ENCODE results near the gene FBLN1. TPM values are rescaled to one million over a fixed set of nuclear protein-coding genes. Genes with fewer than 3 reads are reported as not detected.
"Not testable (repeated sequence)": the region's sequence is repeated elsewhere in the genome, so short reads cannot be mapped to it uniquely, and the experiment has no call there.

Gene FBLN1
- total RNA-seq, 2 donors from 2014 or later, result 226 to 305 TPM

- Mint-ChIP-seq H3K27ac (no peak overlapping the region), H3K4me3 (no peak overlapping the region), H3K9me3 (peaks cover 16% of the 10 kb centered on the region), H3K4me1 (peaks cover 2% of the 10 kb centered on the region), H3K36me3 (ENCODE audit: low read depth) (no peaks in the 10 kb centered on the region), H3K27me3 (ENCODE audit: insufficient read depth) (no peaks in the 10 kb centered on the region)
- H3K36me3 ChIP-seq (ENCODE audit: control insufficient read depth, insufficient read depth, low read length), result no peaks in the 10 kb centered on the region
- H3K4me3 ChIP-seq (ENCODE audit: low read length), result no peak overlapping the region
- no peak overlapping the region for H3K27ac ChIP-seq (ENCODE audit: low read depth, low read length)
- H3K27me3 ChIP-seq (ENCODE audit: control insufficient read depth, insufficient read depth, low read length, poor library complexity, severe bottlenecking), result no peaks in the 10 kb centered on the region
- H3K9me3 ChIP-seq (ENCODE audit: control insufficient read depth, low read length), result peaks cover 7% of the 10 kb centered on the region
- no peaks in the 10 kb centered on the region for H3K4me1 ChIP-seq (ENCODE audit: control insufficient read depth, insufficient read depth, low read length)
- TF ChIP-seq, protein P1, sequence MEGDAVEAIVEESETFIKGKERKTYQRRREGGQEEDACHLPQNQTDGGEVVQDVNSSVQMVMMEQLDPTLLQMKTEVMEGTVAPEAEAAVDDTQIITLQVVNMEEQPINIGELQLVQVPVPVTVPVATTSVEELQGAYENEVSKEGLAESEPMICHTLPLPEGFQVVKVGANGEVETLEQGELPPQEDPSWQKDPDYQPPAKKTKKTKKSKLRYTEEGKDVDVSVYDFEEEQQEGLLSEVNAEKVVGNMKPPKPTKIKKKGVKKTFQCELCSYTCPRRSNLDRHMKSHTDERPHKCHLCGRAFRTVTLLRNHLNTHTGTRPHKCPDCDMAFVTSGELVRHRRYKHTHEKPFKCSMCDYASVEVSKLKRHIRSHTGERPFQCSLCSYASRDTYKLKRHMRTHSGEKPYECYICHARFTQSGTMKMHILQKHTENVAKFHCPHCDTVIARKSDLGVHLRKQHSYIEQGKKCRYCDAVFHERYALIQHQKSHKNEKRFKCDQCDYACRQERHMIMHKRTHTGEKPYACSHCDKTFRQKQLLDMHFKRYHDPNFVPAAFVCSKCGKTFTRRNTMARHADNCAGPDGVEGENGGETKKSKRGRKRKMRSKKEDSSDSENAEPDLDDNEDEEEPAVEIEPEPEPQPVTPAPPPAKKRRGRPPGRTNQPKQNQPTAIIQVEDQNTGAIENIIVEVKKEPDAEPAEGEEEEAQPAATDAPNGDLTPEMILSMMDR (conservative IDR thresholded peaks at IDR 0.05), result no peak
- WGBS, 2 experiments (ENCODE audit: insufficient coverage in 1 of 2, insufficient read length in 1 of 2), result 86 to 95% methylated on average over 4 to 7 of the region's 8 CpGs
- DNase-seq, result no peak
- no peak overlapping the region for H3K9ac ChIP-seq (ENCODE audit: extremely low read depth, low read length, poor library complexity, severe bottlenecking)
Observed at GRCh38 chr22:45617948-45618347, 115.3 kb downstream of the FBLN1 start.

DNA sequence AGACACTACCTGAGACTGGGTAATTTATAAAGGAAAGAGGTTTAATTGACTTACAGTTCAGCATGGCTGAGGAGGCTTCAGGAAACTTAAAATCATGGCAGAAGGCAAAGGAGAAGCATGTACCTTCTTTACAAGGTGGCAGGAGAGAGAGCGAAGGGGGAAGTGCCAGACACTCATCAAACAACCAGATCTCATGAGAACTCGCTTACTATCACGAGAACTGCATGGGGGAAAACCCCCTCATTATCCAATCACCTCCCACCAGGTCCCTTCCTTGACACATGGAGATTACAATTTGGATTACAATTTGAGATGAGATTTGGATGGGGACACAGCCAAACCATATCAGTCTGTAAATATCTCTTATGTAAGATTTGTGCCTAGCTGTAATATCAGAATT lies 118.0 kb downstream of the FBLN1 start:
- Histone ChIP-seq H3K27me3 (ENCODE audit: control insufficient read depth, insufficient read depth, low read length, poor library complexity, severe bottlenecking) (no peaks in the 10 kb centered on the region), H3K27ac (ENCODE audit: low read depth, low read length) (no peak overlapping the region), H3K36me3 (ENCODE audit: control insufficient read depth, insufficient read depth, low read length) (no peaks in the 10 kb centered on the region), H3K9me3 (ENCODE audit: control insufficient read depth, low read length) (peaks cover 7% of the 10 kb centered on the region), H3K4me1 (ENCODE audit: control insufficient read depth, insufficient read depth, low read length) (no peaks in the 10 kb centered on the region), H3K4me3 (ENCODE audit: low read length) (no peak overlapping the region), H3K9ac (ENCODE audit: extremely low read depth, low read length, poor library complexity, severe bottlenecking) (no peak overlapping the region)
- DNase-seq, result peak; percentile 22
- Mint-ChIP-seq H3K4me3 (no peak overlapping the region), H3K27me3 (ENCODE audit: insufficient read depth) (peaks cover 12% of the 10 kb centered on the region), H3K36me3 (ENCODE audit: low read depth) (no peaks in the 10 kb centered on the region), H3K9me3 (peaks cover 20% of the 10 kb centered on the region), H3K27ac (no peak overlapping the region), H3K4me1 (peaks cover 2% of the 10 kb centered on the region)
- TF ChIP-seq, protein P1 (conservative IDR thresholded peaks at IDR 0.05), result no peak
- WGBS, 2 experiments (ENCODE audit: insufficient coverage in 1 of 2, insufficient read length in 1 of 2), result 70% methylated on average over 3 of the region's 3 CpGs; no CpG with 5 or more reads in 1 of the 2 experiments

DNA sequence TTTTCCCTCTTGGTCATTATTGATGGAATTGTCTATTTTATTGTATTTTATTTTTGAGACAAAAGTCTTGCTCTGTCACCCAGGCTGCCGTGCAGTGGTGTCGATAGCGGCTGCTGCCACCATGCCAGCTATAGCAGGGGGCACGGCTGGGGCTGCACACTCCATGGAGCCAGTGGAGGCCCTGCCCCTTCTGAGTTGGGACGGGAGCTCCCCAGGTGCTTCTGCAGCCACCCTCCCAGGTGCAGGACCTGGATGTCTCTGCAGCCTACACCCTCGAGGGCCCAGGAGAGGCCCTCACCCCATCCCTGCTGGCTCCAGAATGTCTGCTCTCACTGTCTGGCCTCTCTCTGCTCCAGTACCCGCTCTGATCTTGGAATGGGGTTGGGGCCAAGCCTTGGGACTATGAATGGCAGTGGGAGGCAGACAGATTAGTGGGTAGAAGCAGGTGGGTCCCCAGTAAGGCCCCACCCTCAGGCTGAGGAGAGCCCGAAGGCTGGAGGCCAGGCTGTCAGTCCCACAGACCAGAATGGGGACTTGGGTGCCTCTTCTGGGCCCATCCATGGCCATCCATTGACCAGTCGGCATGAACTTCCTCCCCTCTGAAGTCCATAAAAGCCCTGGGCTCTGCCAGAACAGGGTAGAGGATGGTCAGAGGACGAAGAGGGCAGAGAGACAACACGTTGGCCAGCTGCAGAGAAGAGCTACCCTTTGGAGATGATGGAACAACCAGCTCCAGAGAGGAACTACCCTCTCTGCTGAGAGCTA lies 119.3 kb downstream of the FBLN1 start:
- TF ChIP-seq, protein P1 (conservative IDR thresholded peaks at IDR 0.05), result no peak
- peaks cover 7% of the 10 kb centered on the region for H3K9me3 ChIP-seq (ENCODE audit: control insufficient read depth, low read length)
- Mint-ChIP-seq H3K27me3 (ENCODE audit: insufficient read depth) (peaks cover 21% of the 10 kb centered on the region), H3K4me1 (peaks cover 2% of the 10 kb centered on the region), H3K36me3 (ENCODE audit: low read depth) (no peaks in the 10 kb centered on the region), H3K4me3 (no peak overlapping the region), H3K27ac (no peak overlapping the region), H3K9me3 (peaks cover 20% of the 10 kb centered on the region)
- no peak overlapping the region for H3K9ac ChIP-seq (ENCODE audit: extremely low read depth, low read length, poor library complexity, severe bottlenecking)
- no peaks in the 10 kb centered on the region for H3K27me3 ChIP-seq (ENCODE audit: control insufficient read depth, insufficient read depth, low read length, poor library complexity, severe bottlenecking)
- H3K36me3 ChIP-seq (ENCODE audit: control insufficient read depth, insufficient read depth, low read length), result no peaks in the 10 kb centered on the region
- H3K4me1 ChIP-seq (ENCODE audit: control insufficient read depth, insufficient read depth, low read length), result no peaks in the 10 kb centered on the region
- DNase-seq, result no peak
- no peak overlapping the region for H3K4me3 ChIP-seq (ENCODE audit: low read length)
- no peak overlapping the region for H3K27ac ChIP-seq (ENCODE audit: low read depth, low read length)
- WGBS, 2 experiments (ENCODE audit: insufficient coverage in 1 of 2, insufficient read length in 1 of 2), result 87 to 91% methylated on average over 4 to 11 of the region's 11 CpGs

GRCh38 chr22:45623464-45624145 lies 120.9 kb downstream of the FBLN1 start:
- peaks cover 22% of the 10 kb centered on the region for H3K27me3 Mint-ChIP-seq (ENCODE audit: insufficient read depth)

More at GRCh38 chr22:45623464-45624145, 120.9 kb downstream of the FBLN1 start:
- H3K9me3 Mint-ChIP-seq, result peaks cover 18% of the 10 kb centered on the region
- H3K36me3 Mint-ChIP-seq (ENCODE audit: low read depth); H3K4me1 ChIP-seq (ENCODE audit: control insufficient read depth, insufficient read depth, low read length); DNase-seq; H3K27ac ChIP-seq (ENCODE audit: low read depth, low read length); H3K4me3 ChIP-seq (ENCODE audit: low read length); H3K9me3 ChIP-seq (ENCODE audit: control insufficient read depth, low read length); H3K9ac ChIP-seq (ENCODE audit: extremely low read depth, low read length, poor library complexity, severe bottlenecking); H3K36me3 ChIP-seq (ENCODE audit: control insufficient read depth, insufficient read depth, low read length); H3K27ac Mint-ChIP-seq; H3K4me1 Mint-ChIP-seq; H3K4me3 Mint-ChIP-seq; H3K27me3 ChIP-seq (ENCODE audit: control insufficient read depth, insufficient read depth, low read length, poor library complexity, severe bottlenecking): not testable (repeated sequence)
- WGBS, 2 experiments (ENCODE audit: insufficient coverage in 1 of 2, insufficient read length in 1 of 2), result 90% methylated on average over 3 of the region's 3 CpGs; no CpG with 5 or more reads in 1 of the 2 experiments

Measured in endodermal cell (in vitro differentiated cells).